NCI-H82 treated with DMSO at 0.1 percent for 48 hours (cell line): ENCODE measurements around the gene EID3.
"Not testable (repeated sequence)": the region's sequence is repeated elsewhere in the genome, so short reads cannot be mapped to it uniquely, and the experiment has no call there.

ENCODE experiments used
- DNase-seq: peaks from one replicate; lab custom pipeline; 2025; ENCODE audit not compliant: unreplicated experiment; lab: John Stamatoyannopoulos, UW

EID3 gene

GRCh38 chr12:104310751-104311633 is 7.5 kb downstream of the EID3 start:
- DNase-seq = no peak

- no peak for DNase-seq
Measured at GRCh38 chr12:104312202-104312601, 8.7 kb downstream of the EID3 start.

GRCh38 chr12:104312654-104313053 is 9.1 kb downstream of the EID3 start:
- no peak for DNase-seq

GRCh38 chr12:104313568-104314241 is 10.2 kb downstream of the EID3 start:
- no peak for DNase-seq

- no peak for DNase-seq
Measured at GRCh38 chr12:104314242-104314614, 10.7 kb downstream of the EID3 start.

- no peak for DNase-seq
Measured at GRCh38 chr12:104315326-104316224, 12.0 kb downstream of the EID3 start.

- DNase-seq = no peak
Measured at GRCh38 chr12:104316936-104317335, 13.4 kb downstream of the EID3 start.

- no peak for DNase-seq
Measured at GRCh38 chr12:104317538-104318210, 14.1 kb downstream of the EID3 start.

GRCh38 chr12:104319028-104319427 is 15.5 kb downstream of the EID3 start:
- no peak for DNase-seq

- DNase-seq = no peak
Measured at GRCh38 chr12:104319918-104320626, 16.5 kb downstream of the EID3 start.

- no peak for DNase-seq
Measured at GRCh38 chr12:104320627-104321024, 17.1 kb downstream of the EID3 start.

GRCh38 chr12:104321949-104322348 is 18.4 kb downstream of the EID3 start:
- DNase-seq = no peak

- DNase-seq = not testable (repeated sequence)
Measured at GRCh38 chr12:104322533-104322932, 19.0 kb downstream of the EID3 start.

- DNase-seq = no peak
Measured at GRCh38 chr12:104323899-104324298, 20.4 kb downstream of the EID3 start.

- not testable (repeated sequence) for DNase-seq
Measured at GRCh38 chr12:104328278-104328677, 24.7 kb downstream of the EID3 start.

GRCh38 chr12:104328790-104329189 is 25.3 kb downstream of the EID3 start:
- DNase-seq = no peak

- no peak for DNase-seq
Measured at GRCh38 chr12:104329707-104330532, 26.4 kb downstream of the EID3 start.

GRCh38 chr12:104331376-104331775 is 27.8 kb downstream of the EID3 start:
- DNase-seq = no peak

- DNase-seq = not testable (repeated sequence)
Measured at GRCh38 chr12:104332273-104332672, 28.7 kb downstream of the EID3 start.
